Activated naive CD8-positive, alpha-beta T cell treated with anti-CD3 and anti-CD28 coated beads for 36 hours (primary cell): ENCODE measurements around the gene SETBP1. TPM values are rescaled to one million over a fixed set of nuclear protein-coding genes. Genes with fewer than 3 reads are reported as not detected.

ENCODE experiments used
- DNase-seq: peaks from one replicate; pipeline ENCODE4 v3.0.0; 2021
- H3K27ac Mint-ChIP-seq: one replicate; pipeline ENCODE4 v1.8.0; 2022; ENCODE audit warnings: mild to moderate bottlenecking, moderate library complexity, mixed read lengths
- H3K27me3 Mint-ChIP-seq: one replicate; pipeline ENCODE4 v1.8.0; 2022; ENCODE audit warnings: mild to moderate bottlenecking, mixed read lengths
- H3K36me3 Mint-ChIP-seq: one replicate; pipeline ENCODE4 v1.8.0; 2021; ENCODE audit warnings: mild to moderate bottlenecking, mixed read lengths
- H3K4me1 Mint-ChIP-seq: one replicate; pipeline ENCODE4 v1.8.0; 2021; ENCODE audit warnings: mixed read lengths
- H3K4me3 Mint-ChIP-seq: one replicate; pipeline ENCODE4 v1.8.0; 2022; ENCODE audit warnings: mild to moderate bottlenecking, moderate library complexity, mixed read lengths
- H3K9me3 Mint-ChIP-seq: one replicate; pipeline ENCODE4 v1.8.0; 2022; ENCODE audit warnings: mixed read lengths
- total RNA-seq, 2 experiments: library from RNA; stranded (reverse); gene quantifications; one replicate each; pipeline ENCODE4 v1.2.3, GENCODE V29; 2021

SETBP1 gene
- total RNA-seq, 2 experiments from 2014 or later: 3.8 to 3.9 TPM

GRCh38 chr18:45015788-45016128 is 335.1 kb downstream of the SETBP1 start:
- no peak for DNase-seq
- H3K36me3 Mint-ChIP-seq: no peaks in the 10 kb centered on the region
- H3K27ac Mint-ChIP-seq: no peak overlapping the region
- H3K27me3 Mint-ChIP-seq: peaks cover 2% of the 10 kb centered on the region
- no peak overlapping the region for H3K4me3 Mint-ChIP-seq
- H3K4me1 Mint-ChIP-seq: no peaks in the 10 kb centered on the region
- H3K9me3 Mint-ChIP-seq: no peaks in the 10 kb centered on the region

DNA sequence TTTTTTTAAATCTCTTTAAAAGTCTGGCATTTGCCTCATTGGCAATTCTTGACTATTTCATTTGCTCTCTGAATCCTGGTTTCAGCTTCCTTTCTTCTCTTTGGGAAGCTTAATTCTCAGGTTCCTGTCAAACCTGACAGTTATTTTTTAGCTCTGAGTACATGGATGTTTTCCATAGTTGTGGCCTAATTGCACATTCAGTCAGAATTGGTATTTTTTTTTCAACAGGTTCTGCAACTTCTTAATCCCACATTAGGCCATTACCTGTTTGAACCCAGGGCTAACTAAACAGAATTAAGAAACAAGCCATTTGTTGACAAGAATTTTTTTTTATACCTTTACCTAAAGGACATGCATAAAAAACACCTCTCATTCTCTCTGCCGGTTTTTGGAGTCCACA is 338.8 kb downstream of the SETBP1 start:
- no peaks in the 10 kb centered on the region for H3K9me3 Mint-ChIP-seq
- DNase-seq: no peak
- H3K36me3 Mint-ChIP-seq: no peaks in the 10 kb centered on the region
- H3K27ac Mint-ChIP-seq: no peak overlapping the region
- H3K27me3 Mint-ChIP-seq: no peaks in the 10 kb centered on the region
- H3K4me1 Mint-ChIP-seq: no peaks in the 10 kb centered on the region
- no peak overlapping the region for H3K4me3 Mint-ChIP-seq

GRCh38 chr18:45023519-45023918 is 342.8 kb downstream of the SETBP1 start:
- DNase-seq: no peak
- no peak overlapping the region for H3K27ac Mint-ChIP-seq
- H3K4me3 Mint-ChIP-seq: no peak overlapping the region
- no peaks in the 10 kb centered on the region for H3K36me3 Mint-ChIP-seq
- no peaks in the 10 kb centered on the region for H3K4me1 Mint-ChIP-seq
- no peaks in the 10 kb centered on the region for H3K27me3 Mint-ChIP-seq
- no peaks in the 10 kb centered on the region for H3K9me3 Mint-ChIP-seq

GRCh38 chr18:45024357-45025088 is 343.8 kb downstream of the SETBP1 start:
- no peak for DNase-seq
- no peak overlapping the region for H3K27ac Mint-ChIP-seq
- H3K4me1 Mint-ChIP-seq: no peaks in the 10 kb centered on the region
- H3K9me3 Mint-ChIP-seq: no peaks in the 10 kb centered on the region
- no peak overlapping the region for H3K4me3 Mint-ChIP-seq
- no peaks in the 10 kb centered on the region for H3K27me3 Mint-ChIP-seq
- no peaks in the 10 kb centered on the region for H3K36me3 Mint-ChIP-seq

GRCh38 chr18:45025089-45025450 is 344.4 kb downstream of the SETBP1 start:
- H3K27ac Mint-ChIP-seq: no peak overlapping the region
- no peaks in the 10 kb centered on the region for H3K9me3 Mint-ChIP-seq
- H3K4me1 Mint-ChIP-seq: no peaks in the 10 kb centered on the region
- H3K4me3 Mint-ChIP-seq: no peak overlapping the region
- H3K36me3 Mint-ChIP-seq: no peaks in the 10 kb centered on the region
- H3K27me3 Mint-ChIP-seq: no peaks in the 10 kb centered on the region
- no peak for DNase-seq

- Mint-ChIP-seq H3K9me3 (no peaks in the 10 kb centered on the region), H3K27ac (no peak overlapping the region), H3K36me3 (no peaks in the 10 kb centered on the region), H3K4me1 (no peaks in the 10 kb centered on the region), H3K27me3 (no peaks in the 10 kb centered on the region), H3K4me3 (no peak overlapping the region)
- DNase-seq: no peak
These were observed 345.5 kb downstream of the SETBP1 start for GRCh38 chr18:45026162-45026561.

GRCh38 chr18:45034179-45034578 is 353.5 kb downstream of the SETBP1 start:
- no peak overlapping the region for H3K27ac Mint-ChIP-seq
- H3K36me3 Mint-ChIP-seq: no peaks in the 10 kb centered on the region
- no peaks in the 10 kb centered on the region for H3K4me1 Mint-ChIP-seq
- no peak for DNase-seq
- no peak overlapping the region for H3K4me3 Mint-ChIP-seq
- no peaks in the 10 kb centered on the region for H3K27me3 Mint-ChIP-seq
- no peaks in the 10 kb centered on the region for H3K9me3 Mint-ChIP-seq

GRCh38 chr18:45037618-45038017 is 356.9 kb downstream of the SETBP1 start:
- no peak for DNase-seq
- Mint-ChIP-seq H3K27me3 (no peaks in the 10 kb centered on the region), H3K36me3 (no peaks in the 10 kb centered on the region), H3K9me3 (no peaks in the 10 kb centered on the region), H3K4me1 (no peaks in the 10 kb centered on the region), H3K4me3 (no peak overlapping the region), H3K27ac (no peak overlapping the region)

DNA sequence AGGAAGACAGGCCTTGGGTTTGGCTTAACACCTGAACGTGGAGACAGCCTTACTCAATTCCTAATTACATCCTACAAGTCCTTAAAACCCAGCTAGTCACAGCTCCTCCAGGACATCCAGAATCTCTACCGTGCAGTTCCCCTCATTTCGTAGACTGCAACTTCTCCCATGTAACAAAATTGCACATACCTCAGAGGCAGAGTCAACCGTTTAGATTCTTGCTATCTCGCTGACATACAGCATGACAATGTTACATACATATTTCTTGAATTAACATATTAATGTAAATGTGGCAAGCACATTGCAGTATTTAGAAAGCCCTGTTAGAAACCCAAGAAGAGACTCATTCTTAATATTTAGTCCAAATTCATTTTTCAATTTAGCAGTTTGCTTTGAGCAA is 358.7 kb downstream of the SETBP1 start:
- no peak for DNase-seq
- no peaks in the 10 kb centered on the region for H3K4me1 Mint-ChIP-seq

DNA sequence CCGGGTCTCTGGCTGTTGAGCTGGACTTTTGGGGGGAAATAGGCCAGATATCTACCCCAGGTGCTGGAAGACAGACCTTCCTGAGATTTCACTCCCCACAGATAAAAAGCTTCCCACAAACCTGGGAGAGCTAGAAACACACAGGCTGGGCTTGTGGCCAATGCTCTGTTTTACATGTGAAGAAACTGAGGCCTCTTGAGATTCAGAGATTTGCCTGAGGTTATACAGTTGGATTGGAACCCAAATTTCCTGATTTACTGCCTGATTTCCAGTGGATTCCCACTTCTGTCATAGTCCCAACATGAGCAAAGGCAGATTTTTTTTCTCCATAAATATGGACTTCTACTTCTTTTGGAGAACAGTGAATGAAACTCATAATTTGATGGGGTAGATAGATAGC is 360.2 kb downstream of the SETBP1 start:
- Mint-ChIP-seq H3K27me3 (no peaks in the 10 kb centered on the region), H3K9me3 (no peaks in the 10 kb centered on the region), H3K4me1 (no peaks in the 10 kb centered on the region), H3K36me3 (no peaks in the 10 kb centered on the region), H3K27ac (no peak overlapping the region), H3K4me3 (no peak overlapping the region)
- no peak for DNase-seq

More for the DNA sequence above, 358.7 kb downstream of the SETBP1 start:
- H3K36me3 Mint-ChIP-seq: no peaks in the 10 kb centered on the region
- H3K9me3 Mint-ChIP-seq: no peaks in the 10 kb centered on the region
- no peaks in the 10 kb centered on the region for H3K27me3 Mint-ChIP-seq
- H3K27ac Mint-ChIP-seq: no peak overlapping the region
- no peak overlapping the region for H3K4me3 Mint-ChIP-seq

DNA sequence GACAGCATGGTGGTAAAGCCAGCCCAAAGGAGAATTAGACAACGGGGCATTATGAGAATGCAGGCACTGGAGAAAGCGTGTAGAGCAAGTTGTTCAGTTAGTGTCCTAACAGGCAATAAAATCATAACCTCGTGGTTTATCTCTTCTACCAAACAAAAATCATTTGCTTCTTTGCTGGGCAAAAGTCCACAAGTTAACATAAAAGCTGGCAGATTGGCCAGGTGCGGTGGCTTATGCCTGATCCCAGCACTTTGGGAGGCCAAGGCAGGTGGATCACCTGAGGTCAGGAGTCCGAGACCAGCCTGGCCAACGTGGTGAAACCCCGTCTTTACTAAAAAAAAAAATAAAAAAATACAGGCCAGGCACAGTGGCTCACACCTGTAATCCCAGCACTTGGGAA is 364.1 kb downstream of the SETBP1 start:
- no peak for DNase-seq
- H3K4me3 Mint-ChIP-seq: no peak overlapping the region
- no peak overlapping the region for H3K27ac Mint-ChIP-seq
- no peaks in the 10 kb centered on the region for H3K9me3 Mint-ChIP-seq
- no peaks in the 10 kb centered on the region for H3K4me1 Mint-ChIP-seq
- no peaks in the 10 kb centered on the region for H3K27me3 Mint-ChIP-seq
- no peaks in the 10 kb centered on the region for H3K36me3 Mint-ChIP-seq

DNA sequence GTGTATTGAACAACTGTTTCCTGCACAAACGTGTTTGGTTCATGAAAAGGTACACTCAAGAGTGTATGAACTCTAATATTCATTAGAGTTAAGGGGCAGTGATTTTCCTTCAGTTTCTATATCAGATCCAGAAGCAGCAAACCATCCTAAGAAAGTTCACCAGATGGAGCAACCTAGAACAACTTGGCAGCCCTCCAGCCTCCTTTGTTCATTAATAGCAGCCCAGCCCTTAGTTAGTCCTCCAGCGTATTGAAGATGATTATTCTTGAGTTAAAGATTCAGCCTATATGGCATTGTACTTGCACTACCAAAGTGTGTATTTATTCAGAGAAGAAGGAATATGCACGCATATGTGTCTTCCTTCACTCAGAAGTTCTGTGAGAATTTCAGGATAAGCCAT is 365.5 kb downstream of the SETBP1 start:
- no peaks in the 10 kb centered on the region for H3K27me3 Mint-ChIP-seq
- H3K27ac Mint-ChIP-seq: no peak overlapping the region
- H3K4me1 Mint-ChIP-seq: no peaks in the 10 kb centered on the region
- DNase-seq: no peak
- no peak overlapping the region for H3K4me3 Mint-ChIP-seq
- H3K9me3 Mint-ChIP-seq: no peaks in the 10 kb centered on the region
- H3K36me3 Mint-ChIP-seq: no peaks in the 10 kb centered on the region

DNA sequence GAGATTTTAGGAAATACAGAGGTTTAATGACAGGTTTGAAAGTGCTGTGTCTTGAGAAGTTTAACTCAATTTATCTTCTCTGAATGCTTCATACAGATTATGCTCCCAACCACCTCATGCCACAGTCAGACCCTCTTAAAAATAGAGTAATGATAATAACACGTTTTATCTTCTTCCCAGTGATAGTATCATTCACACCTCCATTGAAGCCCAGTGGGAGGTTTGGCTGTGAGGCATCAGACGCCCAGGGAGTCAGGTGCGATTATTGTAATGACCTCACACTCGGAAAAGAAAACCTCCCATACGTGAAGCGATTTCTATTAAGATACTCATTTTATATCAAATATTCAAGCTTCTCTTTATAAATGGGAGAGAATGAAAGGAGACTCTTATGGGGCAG is 366.3 kb downstream of the SETBP1 start:
- no peaks in the 10 kb centered on the region for H3K4me1 Mint-ChIP-seq
- no peaks in the 10 kb centered on the region for H3K9me3 Mint-ChIP-seq
- no peak for DNase-seq
- no peaks in the 10 kb centered on the region for H3K36me3 Mint-ChIP-seq
- H3K27me3 Mint-ChIP-seq: no peaks in the 10 kb centered on the region
- no peak overlapping the region for H3K27ac Mint-ChIP-seq
- H3K4me3 Mint-ChIP-seq: no peak overlapping the region

- Mint-ChIP-seq H3K27ac (no peak overlapping the region), H3K36me3 (no peaks in the 10 kb centered on the region), H3K4me1 (no peaks in the 10 kb centered on the region), H3K4me3 (no peak overlapping the region), H3K9me3 (no peaks in the 10 kb centered on the region), H3K27me3 (no peaks in the 10 kb centered on the region)
- DNase-seq: no peak
These were observed 369.1 kb downstream of the SETBP1 start for GRCh38 chr18:45049578-45050319.

DNA sequence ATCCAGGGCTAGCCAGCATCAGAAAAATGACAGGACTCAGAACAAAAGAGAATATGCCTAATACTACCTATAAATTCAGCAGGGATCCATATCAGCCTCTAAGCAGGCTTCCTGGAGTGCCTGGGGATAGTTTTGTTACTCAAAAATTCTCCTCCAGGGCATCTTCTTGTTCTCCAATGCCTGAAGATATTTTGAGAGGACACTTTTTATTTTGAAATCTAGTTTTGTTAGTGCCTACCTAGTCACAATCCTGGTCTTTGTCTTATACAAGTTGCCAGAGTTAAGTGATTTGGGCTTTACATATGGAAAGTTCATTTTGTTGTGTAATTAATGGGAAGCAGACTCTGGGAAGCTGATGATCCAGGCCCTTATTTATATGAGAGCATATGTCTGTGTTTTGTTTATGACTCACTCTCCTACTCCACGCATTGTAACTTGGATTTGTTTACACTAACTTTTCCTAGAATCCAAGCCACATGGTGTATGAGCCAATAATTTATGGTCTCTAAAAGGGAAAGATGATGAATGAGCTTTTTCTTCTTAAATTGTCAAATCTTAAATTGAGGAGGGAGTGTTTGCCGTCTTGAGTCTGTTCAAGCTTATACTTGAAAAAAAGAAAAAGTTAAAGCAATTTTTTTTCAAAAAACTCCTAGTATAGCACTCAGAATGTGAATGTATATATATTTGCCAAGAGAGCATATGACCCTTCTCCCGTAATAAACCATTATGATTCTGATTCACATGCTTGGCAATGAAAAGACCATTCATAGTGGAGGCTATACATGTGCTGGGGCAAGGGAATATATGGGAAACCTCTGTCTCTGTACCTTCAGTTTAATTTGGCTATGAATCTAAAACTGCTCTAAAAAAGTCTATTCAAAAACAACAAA is 370.3 kb downstream of the SETBP1 start:
- Mint-ChIP-seq H3K9me3 (no peaks in the 10 kb centered on the region), H3K27ac (no peak overlapping the region), H3K27me3 (no peaks in the 10 kb centered on the region), H3K4me1 (no peaks in the 10 kb centered on the region), H3K4me3 (no peak overlapping the region), H3K36me3 (no peaks in the 10 kb centered on the region)
- DNase-seq: no peak
